Activated CD8-positive, alpha-beta T cell treated with anti-CD3 and anti-CD28 coated beads for 36 hours (primary cell): ENCODE results near the gene PCDHGB4. TPM values are rescaled to one million over a fixed set of nuclear protein-coding genes. Genes with fewer than 3 reads are reported as not detected.
"Not testable (repeated sequence)": the region's sequence is repeated elsewhere in the genome, so short reads cannot be mapped to it uniquely, and the experiment has no call there.

ENCODE experiments used
- ATAC-seq: fragments of 200-7000 bp; cut with Tn5 transposase; one replicate; pipeline ENCODE4 v1.10.0; 2021; ENCODE audit warnings: mild to moderate bottlenecking, moderate library complexity
- CTCF ChIA-PET: fragments of 350-600 bp; sonication (Branson Sonifier 250); formaldehyde crosslinking; loops from one replicate; lab custom pipeline; 2021; ENCODE audit warnings: antibody characterized with exemption; lab: Charles Lee
- POLR2A ChIA-PET: fragments of 350-600 bp; sonication (Branson Sonifier 250); formaldehyde crosslinking; loops from one replicate; lab custom pipeline; 2021; ENCODE audit warnings: antibody characterized with exemption; lab: Charles Lee
- DNase-seq: peaks from one replicate; pipeline ENCODE4 v3.0.0-alpha.2; 2020
- H3K27ac Mint-ChIP-seq: one replicate; pipeline ENCODE4 v1.8.0; 2021; ENCODE audit warnings: mild to moderate bottlenecking, mixed read lengths
- H3K27me3 Mint-ChIP-seq: one replicate; pipeline ENCODE4 v1.8.0; 2021; ENCODE audit warnings: mixed read lengths
- H3K36me3 Mint-ChIP-seq: one replicate; pipeline ENCODE4 v1.8.0; 2021; ENCODE audit warnings: low read depth, mixed read lengths
- H3K4me1 Mint-ChIP-seq: one replicate; pipeline ENCODE4 v1.8.0; 2021; ENCODE audit warnings: low read depth, mixed read lengths
- H3K4me3 Mint-ChIP-seq: one replicate; pipeline ENCODE4 v1.8.0; 2021; ENCODE audit warnings: mild to moderate bottlenecking, moderate library complexity, mixed read lengths
- H3K9me3 Mint-ChIP-seq: one replicate; pipeline ENCODE4 v1.8.0; 2021; ENCODE audit warnings: mixed read lengths
- CTCF ChIP-seq: fragments of 200-600 bp; IDR thresholded peaks from one replicate; pipeline ENCODE4 v1.8.0; 2022; ENCODE audit warnings: antibody characterized with exemption, mild to moderate bottlenecking
- intact Hi-C: fragments of 100-400 bp; cut with micrococcal nuclease; formaldehyde crosslinking; loops from one replicate; pipeline ENCODE4 v1.10.0; 2022
- total RNA-seq, 2 experiments: library from RNA; stranded (reverse); gene quantifications; one replicate each; pipeline ENCODE4 v1.2.3, GENCODE V29; 2021

PCDHGB4 gene
- total RNA-seq, 2 experiments from 2014 or later, result not detected

GRCh38 chr5:141369994-141370848 is 17.3 kb upstream of the PCDHGB4 start, which contains the start of gene PCDHGB3:
TSS of gene PCDHGB3 (plus strand) at chr5:141370242. CDS start at chr5:141370395, 153 bp downstream.
- H3K4me1 Mint-ChIP-seq, result peaks cover 2% of the 10 kb centered on the region
- peaks cover 28% of the 10 kb centered on the region for H3K9me3 Mint-ChIP-seq
- peak; percentile 74 for ATAC-seq
- DNase-seq, result peak; percentile 48
- TF ChIP-seq CTCF, result peak; percentile 27
- intact Hi-C loops, result no loop called here
- ChIA-PET POLR2A (no interaction called here), CTCF (interaction anchor here (0.6 to 3.5 kb wide), 32 partner anchors 10 to 286 kb away, joined by 3 to 23 read pairs (median 5); partner anchors contain the start of genes PCDHB9, PCDHGA10, PCDHGA11 and PCDHGA12)
- peaks cover 67% of the 10 kb centered on the region for H3K27me3 Mint-ChIP-seq
- H3K27ac Mint-ChIP-seq, result no peak within 1 kb of the TSS
- H3K36me3 Mint-ChIP-seq, result peaks cover 21% of the 10 kb centered on the region
- H3K4me3 Mint-ChIP-seq, result peak within 1 kb of the TSS; percentile 58

- ChIA-PET POLR2A (no interaction called here), CTCF (interaction anchor here (1.0 to 3.5 kb wide), 6 partner anchors 35 to 193 kb away, joined by 5 to 23 read pairs (median 9); partner anchors contain the start of genes PCDHB9, PCDHGA10, PCDHGA12 and PCDHGB6)
- intact Hi-C loops, result no loop called here
- Mint-ChIP-seq H3K9me3 (peaks cover 30% of the 10 kb centered on the region), H3K27ac (no peak overlapping the region), H3K27me3 (peaks cover 65% of the 10 kb centered on the region), H3K4me1 (peaks cover 2% of the 10 kb centered on the region), H3K4me3 (no peak overlapping the region), H3K36me3 (peaks cover 22% of the 10 kb centered on the region)
- no peak for DNase-seq
- TF ChIP-seq CTCF, result no peak
- ATAC-seq, result no peak
These were observed 15.7 kb upstream of the PCDHGB4 start for GRCh38 chr5:141371572-141372475.

GRCh38 chr5:141373673-141374317 is 13.7 kb upstream of the PCDHGB4 start, which contains the start of gene PCDHGA6:
TSS of gene PCDHGA6 (plus strand) at chr5:141373891. CDS start at chr5:141374084, 193 bp downstream.
- peaks cover 30% of the 10 kb centered on the region for H3K9me3 Mint-ChIP-seq

GRCh38 chr5:141374627-141375026 is 12.9 kb upstream of the PCDHGB4 start:
- peaks cover 24% of the 10 kb centered on the region for H3K36me3 Mint-ChIP-seq
- intact Hi-C loops, result no loop called here
- TF ChIP-seq CTCF, result no peak
- no peak for DNase-seq
- ChIA-PET CTCF (interaction anchor here (0.9 to 1.5 kb wide), 12 partner anchors 15 to 189 kb away, joined by 3 to 7 read pairs (median 3); partner anchors contain the start of genes PCDHGA10, PCDHGA11, PCDHGA12 and TAF7), POLR2A (no interaction called here)
- peaks cover 30% of the 10 kb centered on the region for H3K9me3 Mint-ChIP-seq
- no peak for ATAC-seq
- peaks cover 60% of the 10 kb centered on the region for H3K27me3 Mint-ChIP-seq
- H3K4me3 Mint-ChIP-seq, result no peak overlapping the region
- no peak overlapping the region for H3K27ac Mint-ChIP-seq
- peaks cover 2% of the 10 kb centered on the region for H3K4me1 Mint-ChIP-seq

More at GRCh38 chr5:141373673-141374317, 13.7 kb upstream of the PCDHGB4 start, which contains the start of gene PCDHGA6:
- peaks cover 58% of the 10 kb centered on the region for H3K27me3 Mint-ChIP-seq
- TF ChIP-seq CTCF, result peak; percentile 25
- H3K27ac Mint-ChIP-seq, result no peak within 1 kb of the TSS
- peak within 1 kb of the TSS; percentile 39 for H3K4me3 Mint-ChIP-seq
- ChIA-PET CTCF (interaction anchor here (0.6 to 1.5 kb wide), 14 partner anchors 15 to 190 kb away, joined by 3 to 7 read pairs (median 3); partner anchors contain the start of genes PCDHGA10, PCDHGA11, PCDHGA12 and TAF7), POLR2A (no interaction called here)
- no peak for DNase-seq
- intact Hi-C loops, result no loop called here
- ATAC-seq, result no peak
- H3K36me3 Mint-ChIP-seq, result peaks cover 24% of the 10 kb centered on the region
- peaks cover 2% of the 10 kb centered on the region for H3K4me1 Mint-ChIP-seq

- intact Hi-C loops, H3K4me3 Mint-ChIP-seq, POLR2A ChIA-PET, H3K27ac Mint-ChIP-seq, DNase-seq, H3K4me1 Mint-ChIP-seq, ATAC-seq: not testable (repeated sequence)
- H3K27me3 Mint-ChIP-seq, result peaks cover 55% of the 10 kb centered on the region
- peaks cover 30% of the 10 kb centered on the region for H3K9me3 Mint-ChIP-seq
- CTCF ChIA-PET, result interaction anchor here (1.4 to 1.5 kb wide), 2 partner anchors 139 to 188 kb away, joined by 3 to 5 read pairs; no protein-coding TSS in a partner anchor
- H3K36me3 Mint-ChIP-seq, result peaks cover 24% of the 10 kb centered on the region
These were observed 11.9 kb upstream of the PCDHGB4 start for GRCh38 chr5:141375444-141376155.
